Endothelial cell of umbilical vein (primary cell): ENCODE data around the gene CCDC88B. TPM values are rescaled to one million over a fixed set of nuclear protein-coding genes. Genes with fewer than 3 reads are reported as not detected.

Experiments used
- BruUV-seq: library from RNA; stranded (reverse); fragments of 400-500 nt; replicated peaks from 2 replicates; lab custom pipeline; 2021; lab: Mats Ljungman, UMichigan
- CTCF ChIA-PET: fragments of 300-600, 350-600 bp; sonication (Branson Sonifier 250); formaldehyde crosslinking; loops from one replicate; lab custom pipeline; 2021; ENCODE audit warnings: antibody characterized with exemption, inconsistent platforms; lab: Charles Lee
- POLR2A ChIA-PET: fragments of 300-600, 350-600 bp; sonication (Branson Sonifier 250); formaldehyde crosslinking; loops from one replicate; lab custom pipeline; 2021; ENCODE audit warnings: antibody characterized with exemption, inconsistent platforms; lab: Charles Lee
- DNase-seq: peaks from one replicate; pipeline ENCODE4 v3.0.0-alpha.2; 2011; ENCODE audit warnings: low read depth, low spot score
- FAIRE-seq: peaks from 2 replicates; lab custom pipeline; 2011; peaks lifted over from hg19 to GRCh38; lab: Jason Lieb, UNC
- H2AFZ ChIP-seq: 2 replicates; pipeline ENCODE4 v1.6.0; 2012; ENCODE audit warnings: low read depth, low read length, control low read depth, inconsistent platforms
- H3K27ac ChIP-seq: 2 replicates; pipeline ENCODE4 v1.5.1; 2011; ENCODE audit warnings: low read depth, mild to moderate bottlenecking, control low read depth, low read length, moderate library complexity; ENCODE audit not compliant: insufficient read depth
- H3K27me3 ChIP-seq, 2 experiments: 2 replicates each; pipeline versions ENCODE4 v1.6.0 to v1.6.1; 2011; ENCODE audit warnings: low read length in 2 of 2, mixed read lengths in 1 of 2; ENCODE audit not compliant: control insufficient read depth in 2 of 2, insufficient read depth in 2 of 2
- H3K36me3 ChIP-seq, 2 experiments: 2 replicates in 1 of 2; 3 replicates in 1 of 2; pipeline ENCODE4 v1.5.1; 2011; ENCODE audit warnings: low read length in 2 of 2, mild to moderate bottlenecking in 1 of 2, moderate library complexity in 1 of 2; ENCODE audit not compliant: control insufficient read depth in 2 of 2, insufficient read depth in 2 of 2; ENCODE audit errors: extremely low read depth in 1 of 2
- H3K4me1 ChIP-seq: 3 replicates; pipeline ENCODE4 v1.5.1; 2011; ENCODE audit warnings: mild to moderate bottlenecking, low read length; ENCODE audit not compliant: control insufficient read depth, insufficient read depth; ENCODE audit errors: extremely low read depth
- H3K4me2 ChIP-seq: 2 replicates; pipeline ENCODE4 v1.6.1; 2011; ENCODE audit warnings: low read length, control low read depth, mixed read lengths; ENCODE audit not compliant: insufficient read depth
- H3K4me3 ChIP-seq, 3 experiments: fragments of 200-600 bp in 1 of 3; sonication (generic), shearing (Covaris generic) in 1 of 3; replicated peaks in 1 of 3; 2 replicates each; pipeline ENCODE4 v1.5.1; 2011 to 2016; ENCODE audit warnings: control low read depth in 3 of 3, low read length in 3 of 3, mild to moderate bottlenecking in 2 of 3, inconsistent platforms in 1 of 3, low read depth in 1 of 3, moderate library complexity in 1 of 3; ENCODE audit not compliant: insufficient read depth in 1 of 3
- H3K79me2 ChIP-seq: 2 replicates; pipeline ENCODE4 v1.6.0; 2012; ENCODE audit warnings: low read length, inconsistent platforms; ENCODE audit not compliant: control insufficient read depth, insufficient read depth
- H3K9ac ChIP-seq: replicated peaks from 2 replicates; pipeline ENCODE3; 2011; ENCODE audit warnings: low read length, control low read depth; ENCODE audit not compliant: insufficient read depth; ENCODE audit errors: extremely low read depth
- H3K9me1 ChIP-seq: replicated peaks from 3 replicates; pipeline ENCODE4 v1.6.0; 2011; ENCODE audit warnings: mild to moderate bottlenecking, low read length; ENCODE audit not compliant: control insufficient read depth, insufficient read depth; ENCODE audit errors: extremely low read depth
- H3K9me3 ChIP-seq: replicated peaks from 2 replicates; pipeline ENCODE4 v1.5.1; 2012; ENCODE audit warnings: low read length, inconsistent platforms; ENCODE audit not compliant: control insufficient read depth, insufficient read depth
- H4K20me1 ChIP-seq: replicated peaks from 2 replicates; pipeline ENCODE3; 2011; ENCODE audit warnings: mild to moderate bottlenecking, low read length; ENCODE audit not compliant: control insufficient read depth, insufficient read depth; ENCODE audit errors: extremely low read depth
- CTCF ChIP-seq, 2 donors: IDR thresholded peaks; 1 replicate in 1 of 2; 2 replicates in 1 of 2; pipeline ENCODE4 v1.5.1; 2011; ENCODE audit warnings: low read length in 2 of 2, mild to moderate bottlenecking in 2 of 2, moderate library complexity in 2 of 2, control low read depth in 1 of 2, inconsistent platforms in 1 of 2, low read depth in 1 of 2; ENCODE audit not compliant: insufficient read depth in 1 of 2; ENCODE audit errors: extremely low read depth in 1 of 2
- EZH2 ChIP-seq: IDR thresholded peaks from 2 replicates; pipeline ENCODE4 v1.6.1; 2012; ENCODE audit warnings: borderline replicate concordance, low read depth, mild to moderate bottlenecking, moderate library complexity, low read length, inconsistent platforms; ENCODE audit not compliant: severe bottlenecking
- FOS ChIP-seq: IDR thresholded peaks from 2 replicates; pipeline ENCODE4 v1.6.1; 2011; ENCODE audit warnings: mild to moderate bottlenecking, low read length, moderate library complexity, borderline replicate concordance; ENCODE audit not compliant: insufficient read depth
- GATA2 ChIP-seq: IDR thresholded peaks from 2 replicates; pipeline ENCODE4 v1.7.0; 2011; ENCODE audit warnings: low read depth, mild to moderate bottlenecking, moderate library complexity, mixed read lengths, low read length; ENCODE audit not compliant: insufficient read length, insufficient read depth
- JUN ChIP-seq: IDR thresholded peaks from 2 replicates; pipeline ENCODE4 v1.6.1; 2011; ENCODE audit warnings: borderline replicate concordance, low read depth; ENCODE audit not compliant: insufficient read length, insufficient read depth
- MAX ChIP-seq: IDR thresholded peaks from 2 replicates; pipeline ENCODE4 v1.6.1; 2011; ENCODE audit not compliant: insufficient read depth, insufficient read length
- MYC ChIP-seq: IDR thresholded peaks from one replicate; pipeline ENCODE4 v1.6.1; 2011; ENCODE audit warnings: mild to moderate bottlenecking, low read depth, low read length
- POLR2A ChIP-seq: IDR thresholded peaks from 2 replicates; pipeline ENCODE4 v1.6.1; 2012; ENCODE audit warnings: low read depth, mild to moderate bottlenecking, control low read depth, low read length
- POLR2AphosphoS5 ChIP-seq: IDR thresholded peaks from 2 replicates; pipeline ENCODE4 v1.6.1; 2012; ENCODE audit warnings: low read depth, mild to moderate bottlenecking, control low read depth, low read length, moderate library complexity; ENCODE audit not compliant: insufficient read depth
- dilution Hi-C: fragments of 300-500 bp; cut with MboI; formaldehyde crosslinking; loops from one replicate; pipeline ENCODE4 v1.15.0; 2019; ENCODE audit warnings: low sequenced_read_pairs; ENCODE audit not compliant: extremely low pct_ligation_motif_present
- intact Hi-C: fragments of 100-400 bp; cut with micrococcal nuclease; formaldehyde crosslinking; loops from one replicate; pipeline ENCODE4 v1.10.0; 2022
- polyA plus RNA-seq, 4 experiments: library from polyadenylated mRNA; depleted of rRNA in 3 of 4; stranded (reverse) in 3 of 4; unstranded in 1 of 4; fragments of >200 nt; gene quantifications; 2 replicates each; pipeline versions ENCODE4 v1.2.1 to v1.2.3, GENCODE V29; 2011 to 2012; ENCODE audit warnings: missing spikeins in 1 of 4
- total RNA-seq: library from RNA; stranded (reverse); gene quantifications from 2 replicates; pipeline ENCODE4 v1.2.3, GENCODE V29; 2021

The CCDC88B gene
- total and polyA plus RNA-seq, 2 donors (not counting 3 experiments of a cell fraction or from before 2014, with no cell fraction given): 1.8 to 2.7 TPM

- Histone ChIP-seq H3K79me2 (no peaks in the 10 kb centered on the region), H3K4me3 (no peak overlapping the region), H3K9me3 (no peaks in the 10 kb centered on the region), H3K9ac (no peak overlapping the region), H3K4me2 (no peak overlapping the region), H3K27me3 (no peaks in the 10 kb centered on the region), H3K4me1 (no peaks in the 10 kb centered on the region), H4K20me1 (no peaks in the 10 kb centered on the region), H3K27ac (no peak overlapping the region), H2AFZ (no peak overlapping the region), H3K9me1 (no peaks in the 10 kb centered on the region), H3K36me3 (no peaks in the 10 kb centered on the region)
- FAIRE-seq (no peak), DNase-seq (no peak)
- ChIA-PET CTCF (interaction anchor here (0.7 to 1.5 kb wide), 3 partner anchors 18 to 45 kb away, joined by 3 to 7 read pairs (median 3); partner anchors contain the start of genes ESRRA and PRDX5), POLR2A (no interaction called here)
- dilution Hi-C loops (no loop called here), intact Hi-C loops (no loop called here)
- TF ChIP-seq POLR2A: no peak
- no peak for TF ChIP-seq JUN
- TF ChIP-seq MAX: no peak
- no peak for TF ChIP-seq POLR2AphosphoS5
- BruUV-seq: no TSS peak
Measured at GRCh38 chr11:64349404-64349803, 9.4 kb downstream of the CCDC88B start.

GRCh38 chr11:64351136-64351631 is 11.2 kb downstream of the CCDC88B start:
- Histone ChIP-seq H3K4me1 (peaks cover 6% of the 10 kb centered on the region), H3K27me3 (no peaks in the 10 kb centered on the region), H2AFZ (no peak overlapping the region), H4K20me1 (no peaks in the 10 kb centered on the region), H3K4me3 (no peak overlapping the region), H3K79me2 (no peaks in the 10 kb centered on the region), H3K4me2 (no peak overlapping the region), H3K27ac (no peak overlapping the region), H3K9me1 (no peaks in the 10 kb centered on the region), H3K9me3 (no peaks in the 10 kb centered on the region), H3K36me3 (no peaks in the 10 kb centered on the region), H3K9ac (no peak overlapping the region)
- CTCF ChIA-PET: interaction anchor here (0.6 to 5.5 kb wide), 4 partner anchors 9 to 51 kb away, joined by 3 to 72 read pairs (median 7); partner anchors contain the start of genes PRDX5 and TRMT112
- no peak for TF ChIP-seq JUN
- TF ChIP-seq GATA2: no peak
- TF ChIP-seq MYC: no peak
- TF ChIP-seq POLR2A: no peak
- no peak for TF ChIP-seq CTCF (IDR thresholded peaks at IDR 0.05; ENCODE audit: extremely low read depth in 1 of 2, insufficient read depth in 1 of 2, low read depth in 1 of 2, low read length in 2 of 2)
- TF ChIP-seq EZH2: no peak
- no peak for TF ChIP-seq FOS
- BruUV-seq: no TSS peak
- FAIRE-seq (no peak), DNase-seq (no peak)
- intact Hi-C loops: no loop called here
- POLR2A ChIA-PET: no interaction called here
- dilution Hi-C loops: no loop called here
